GM23338 (cell line): Measurements from ENCODE around the gene PPP1R12A.
"Not testable (repeated sequence)": the region's sequence is repeated elsewhere in the genome, so short reads cannot be mapped to it uniquely, and the experiment has no call there.

Source experiments
- CTCF ChIP-seq, 2 experiments: fragments of 200-600 bp in 1 of 2; sonication (generic) in 1 of 2; conservative IDR thresholded peaks; 2 replicates each; pipeline versions ENCODE4 v1.5.1 to v1.6.1; 2016 to 2017; ENCODE audit warnings: antibody characterized with exemption in 2 of 2, low read depth in 2 of 2, mild to moderate bottlenecking in 2 of 2, moderate library complexity in 1 of 2
- EZH2 ChIP-seq: fragments of 200-600 bp; sonication (generic); IDR thresholded peaks from one replicate; pipeline ENCODE4 v1.8.0; 2017; ENCODE audit warnings: antibody characterized with exemption, mild to moderate bottlenecking, low read depth; ENCODE audit not compliant: unreplicated experiment
- POLR2AphosphoS5 ChIP-seq: IDR thresholded peaks from 2 replicates; pipeline ENCODE4 v1.6.1; 2016; ENCODE audit warnings: antibody characterized with exemption, low read depth

GRCh38 chr12:79942846-79943245 is 7.9 kb upstream of the PPP1R12A start:
- TF ChIP-seq EZH2; CTCF (conservative IDR thresholded peaks at IDR 0.05; ENCODE audit: low read depth in 2 of 2); POLR2AphosphoS5: not testable (repeated sequence)
